ENCODE results near the gene PDE6B. TPM values are rescaled to one million over a fixed set of nuclear protein-coding genes. Genes with fewer than 3 reads are reported as not detected.

PDE6B gene
- total RNA-seq, 4 donors from 2014 or later = 0.81 to 5.5 (median 1.8) TPM

GRCh38 chr4:680928-681645, 55.7 kb downstream of the PDE6B start:
- H3K36me3 ChIP-seq = no peaks in the 10 kb centered on the region
- H3K27ac ChIP-seq = peak overlapping the region in 3 of 4 donors; percentile 7 to 53 (median 50)
- TF ChIP-seq CTCF (IDR thresholded peaks at IDR 0.05) = no peak
- no peak for TF ChIP-seq POLR2A (IDR thresholded peaks at IDR 0.05)
- no peak for TF ChIP-seq EP300 (IDR thresholded peaks at IDR 0.05)
- peaks cover 67% of the 10 kb centered on the region for H3K27me3 ChIP-seq
- peak overlapping the region; percentile 21 to 55 for H3K4me3 ChIP-seq
- peaks cover 0 to 38% (median 14%) of the 10 kb centered on the region in 3 donors for H3K4me1 ChIP-seq
- 0% methylated on average over 9 of the region's 62 CpGs; no CpG with 5 or more reads in 1 of the 2 donors for WGBS, 2 donors (ENCODE audit: low coverage in 1 of 2)
- ATAC-seq = peak; percentile 75
- H3K9me3 ChIP-seq = no peaks in the 10 kb centered on the region

- WGBS, 2 donors (ENCODE audit: low coverage in 1 of 2) = no CpG with 5 or more reads among the region's 58 CpGs
- Histone ChIP-seq H3K4me1 (peaks cover 0 to 42% (median 19%) of the 10 kb centered on the region in 3 donors), H3K9me3 (no peaks in the 10 kb centered on the region), H3K36me3 (no peaks in the 10 kb centered on the region), H3K4me3 (no peak overlapping the region), H3K27ac (no peak overlapping the region), H3K27me3 (peaks cover 73% of the 10 kb centered on the region)
- TF ChIP-seq POLR2A (IDR thresholded peaks at IDR 0.05) (no peak), POLR2AphosphoS5 (IDR thresholded peaks at IDR 0.05) (no peak), CTCF (IDR thresholded peaks at IDR 0.05) (no peak), EP300 (IDR thresholded peaks at IDR 0.05) (no peak)
- peak; percentile 13 for ATAC-seq
Observed at GRCh38 chr4:681736-682451, 56.5 kb downstream of the PDE6B start.

GRCh38 chr4:682490-683172, 57.3 kb downstream of the PDE6B start:
- H3K9me3 ChIP-seq = no peaks in the 10 kb centered on the region
- TF ChIP-seq POLR2A (IDR thresholded peaks at IDR 0.05) (no peak), EP300 (IDR thresholded peaks at IDR 0.05) (no peak), CTCF (IDR thresholded peaks at IDR 0.05) (no peak), POLR2AphosphoS5 (IDR thresholded peaks at IDR 0.05) (no peak)
- peaks cover 79% of the 10 kb centered on the region for H3K27me3 ChIP-seq
- H3K36me3 ChIP-seq = no peaks in the 10 kb centered on the region
- H3K4me1 ChIP-seq = peaks cover 0 to 50% (median 23%) of the 10 kb centered on the region in 3 donors
- no peak overlapping the region for H3K4me3 ChIP-seq
- 96% methylated on average over 5 of the region's 23 CpGs; no CpG with 5 or more reads in 1 of the 2 donors for WGBS, 2 donors (ENCODE audit: low coverage in 1 of 2)
- no peak for ATAC-seq
- no peak overlapping the region for H3K27ac ChIP-seq

GRCh38 chr4:683247-683897, 58.0 kb downstream of the PDE6B start:
- Histone ChIP-seq H3K36me3 (no peaks in the 10 kb centered on the region), H3K4me3 (no peak overlapping the region), H3K27ac (peak overlapping the region in 1 of 4 donors; percentile 29), H3K4me1 (peaks cover 0 to 57% (median 30%) of the 10 kb centered on the region in 3 donors), H3K27me3 (peaks cover 82% of the 10 kb centered on the region), H3K9me3 (no peaks in the 10 kb centered on the region)
- 20 to 76% methylated on average over 2 to 5 of the region's 25 CpGs for WGBS, 2 donors (ENCODE audit: low coverage in 1 of 2)
- no peak for ATAC-seq
- no peak for TF ChIP-seq POLR2A (IDR thresholded peaks at IDR 0.05)
- no peak for TF ChIP-seq EP300 (IDR thresholded peaks at IDR 0.05)

Measured in gastroesophageal sphincter (tissue), 4 donors.